ENCODE data around the gene SERPINB5. TPM values are rescaled to one million over a fixed set of nuclear protein-coding genes. Genes with fewer than 3 reads are reported as not detected.

The SERPINB5 gene
- total RNA-seq, 1 donor from 2014 or later = not detected

DNA sequence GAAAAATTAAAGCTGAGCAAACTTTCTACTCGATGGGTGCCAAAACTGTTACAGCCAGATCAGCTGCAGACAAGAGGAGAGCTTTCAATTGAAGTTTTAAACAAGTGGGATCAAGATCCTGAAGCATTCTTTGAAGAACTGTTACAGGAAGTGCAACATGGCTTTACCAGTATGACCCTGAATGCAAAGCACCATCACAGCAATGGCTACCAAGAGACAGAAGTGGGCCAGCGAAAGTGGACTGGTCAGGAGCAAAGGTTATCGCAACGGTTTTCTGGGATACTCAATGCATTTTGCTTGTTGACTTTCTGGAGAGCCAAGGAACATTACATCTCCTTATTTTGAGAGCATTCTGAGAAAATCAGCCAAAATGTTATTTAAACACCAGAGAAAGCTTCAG is 9.1 kb upstream of the SERPINB5 start:
- intact Hi-C loops (cut with micrococcal nuclease) = no loop called here

- intact Hi-C loops (cut with micrococcal nuclease) = no loop called here
These were observed 8.2 kb upstream of the SERPINB5 start for GRCh38 chr18:63468575-63468974.

DNA sequence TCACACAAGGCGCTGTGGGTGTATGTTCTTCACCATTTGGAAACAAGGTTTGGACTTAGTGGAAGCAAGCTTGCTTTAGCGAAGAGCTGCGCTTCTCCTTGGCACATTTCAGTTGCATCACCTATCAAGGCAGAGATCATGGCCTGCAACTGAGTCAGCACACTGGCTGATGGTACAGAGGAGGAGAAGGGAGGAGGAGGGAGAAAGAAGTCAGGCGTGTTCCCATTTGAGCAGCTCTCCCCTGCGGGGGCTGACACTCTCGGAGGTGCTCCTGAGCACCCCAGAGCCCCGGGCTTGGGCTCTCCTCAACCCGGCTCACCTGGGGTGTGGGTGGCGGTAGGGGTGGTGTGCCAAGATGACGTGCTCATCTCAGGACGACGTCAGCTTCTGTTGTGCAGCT is 6.0 kb upstream of the SERPINB5 start:
- intact Hi-C loops (cut with micrococcal nuclease) = no loop called here

DNA sequence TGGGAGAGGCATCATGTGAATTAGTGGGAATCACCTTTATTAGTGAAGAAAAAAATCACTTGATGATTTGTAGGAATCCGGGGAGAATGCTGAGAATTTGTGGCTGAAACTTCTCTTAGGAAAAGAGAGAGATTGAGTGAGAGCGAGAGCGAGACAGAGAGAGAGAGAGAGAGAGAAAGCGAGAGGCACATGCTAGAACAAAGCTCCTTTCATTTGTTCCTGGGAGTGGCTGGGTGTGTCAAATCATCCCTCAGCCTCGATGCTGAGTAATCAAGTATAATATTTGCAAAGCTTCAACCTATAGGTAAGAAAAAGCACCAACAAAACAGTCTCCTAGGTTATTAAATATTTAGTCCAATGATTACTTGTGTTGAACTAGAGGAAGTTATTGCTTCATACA is 4.4 kb upstream of the SERPINB5 start:
- intact Hi-C loops (cut with micrococcal nuclease) = no loop called here

- intact Hi-C loops (cut with micrococcal nuclease) = no loop called here
These were observed 442 bp downstream of the SERPINB5 start for GRCh38 chr18:63477200-63477599.

DNA sequence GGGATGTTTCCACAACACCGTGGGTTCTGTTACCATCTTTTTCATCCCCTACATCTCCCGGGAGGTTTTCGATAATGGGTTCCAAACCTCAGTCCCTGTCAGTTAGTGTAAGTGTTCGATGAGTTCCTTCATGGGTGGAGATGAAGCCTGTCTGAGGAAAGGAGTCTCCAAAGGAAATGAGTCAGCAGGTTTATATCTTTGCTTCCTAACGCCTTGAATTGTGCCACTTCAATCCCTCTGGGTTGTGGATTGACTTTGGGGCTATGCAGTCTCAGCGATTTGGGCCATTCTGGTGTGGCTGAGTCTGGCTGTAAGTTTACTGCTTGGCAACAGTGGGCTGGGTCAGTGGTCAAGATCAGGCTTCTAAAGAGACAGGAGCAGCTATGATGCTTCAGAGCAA is 1.2 kb downstream of the SERPINB5 start:
- intact Hi-C loops (cut with micrococcal nuclease) = no loop called here

- intact Hi-C loops (cut with micrococcal nuclease) = no loop called here
These were observed 3.1 kb downstream of the SERPINB5 start for GRCh38 chr18:63479826-63480225.

- intact Hi-C loops (cut with micrococcal nuclease) = no loop called here
These were observed 3.7 kb downstream of the SERPINB5 start for GRCh38 chr18:63480476-63480875.

DNA sequence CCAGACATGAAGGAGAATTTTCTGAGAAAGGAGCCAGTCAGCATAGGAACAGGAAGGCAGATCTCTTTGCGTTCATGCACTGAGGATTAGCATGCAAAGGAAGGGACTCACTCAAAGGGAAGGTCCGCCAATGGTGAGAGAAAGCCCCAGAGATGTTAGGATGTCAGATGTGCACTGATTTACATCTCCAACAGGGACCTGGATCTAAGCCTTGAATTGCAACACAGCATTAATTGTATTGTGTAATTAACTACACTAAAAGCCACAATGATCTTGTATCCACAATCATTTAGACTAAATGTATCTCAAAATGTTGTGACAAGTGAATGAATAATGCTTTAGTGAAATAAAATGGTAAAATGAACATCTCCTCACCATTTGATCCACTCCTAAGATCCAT is 4.2 kb downstream of the SERPINB5 start:
- intact Hi-C loops (cut with micrococcal nuclease) = no loop called here

DNA sequence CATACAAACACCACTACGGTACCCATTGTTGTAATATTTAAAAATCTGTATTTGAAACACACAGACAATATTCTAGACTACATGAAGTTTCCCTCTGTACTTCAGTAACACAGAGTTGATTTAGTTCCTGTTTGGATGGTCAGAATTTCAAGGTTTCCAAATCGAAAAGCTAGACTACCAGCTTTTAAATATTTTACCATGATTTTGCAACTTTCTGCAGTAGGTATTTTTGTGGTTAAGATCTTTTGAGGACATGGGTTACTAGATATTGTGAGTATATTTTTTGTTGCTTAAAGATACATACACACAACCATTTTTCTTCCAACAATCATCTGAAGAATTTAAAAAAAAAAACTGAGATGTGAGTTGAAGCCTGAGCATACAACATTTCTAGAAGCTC is 10.9 kb downstream of the SERPINB5 start:
- intact Hi-C loops (cut with micrococcal nuclease) = no loop called here

GRCh38 chr18:63488160-63488559 is 11.4 kb downstream of the SERPINB5 start:
- intact Hi-C loops (cut with micrococcal nuclease) = no loop called here

- intact Hi-C loops (cut with micrococcal nuclease) = no loop called here
These were observed 16.1 kb downstream of the SERPINB5 start for GRCh38 chr18:63492851-63493250.

- intact Hi-C loops (cut with micrococcal nuclease) = no loop called here
These were observed 18.9 kb downstream of the SERPINB5 start for GRCh38 chr18:63495675-63496074.

DNA sequence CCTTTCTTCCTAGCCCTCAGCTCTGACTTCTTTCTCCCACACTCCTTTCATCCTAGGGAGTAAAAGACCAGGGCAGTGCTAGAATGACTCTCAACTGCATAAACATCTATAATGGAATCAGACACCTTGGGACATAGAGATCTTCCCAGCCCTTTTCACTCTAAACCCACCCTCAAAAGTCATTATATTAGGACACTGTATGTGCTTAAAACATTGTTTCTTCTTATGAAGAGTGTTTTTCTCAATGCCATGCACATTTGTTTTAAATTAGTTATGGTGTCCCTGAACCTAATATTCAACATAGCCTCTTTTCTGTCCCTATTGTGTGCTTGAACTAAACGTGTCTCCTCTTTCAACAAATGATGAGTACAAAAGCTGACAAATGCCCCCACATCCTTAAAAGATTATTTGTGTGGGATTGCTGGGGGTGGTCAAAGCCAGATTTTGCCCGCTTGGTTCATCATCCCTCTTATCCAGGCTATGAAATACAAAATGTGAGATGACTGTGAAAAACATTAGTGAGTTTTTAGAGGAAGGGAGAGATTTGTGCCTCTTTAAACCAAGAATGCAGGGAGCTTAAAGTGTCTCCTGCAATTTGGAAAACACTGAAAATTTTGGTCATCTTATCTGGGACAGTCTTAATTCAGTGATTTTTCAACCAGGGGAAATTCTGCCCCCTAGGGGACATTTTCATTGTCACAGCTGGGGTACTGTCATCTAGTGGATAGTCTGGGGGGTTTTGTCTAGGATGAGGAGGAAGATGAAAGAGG is 29.0 kb downstream of the SERPINB5 start:
- intact Hi-C loops (cut with micrococcal nuclease) = no loop called here

DNA sequence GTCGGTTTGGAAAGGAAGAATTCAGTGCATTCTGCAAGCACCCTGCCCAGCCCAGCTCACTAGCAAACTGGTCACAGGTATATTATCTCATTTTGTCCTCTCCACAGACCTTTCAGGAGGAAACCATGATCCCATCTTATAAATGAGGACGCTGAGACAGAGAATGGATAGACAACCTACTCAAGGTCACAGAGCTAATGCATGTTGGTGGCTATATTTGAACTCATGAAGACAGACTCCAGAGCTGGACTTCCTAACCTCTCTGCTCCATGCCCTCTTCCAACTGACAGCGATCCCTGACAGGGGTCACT is 29.5 kb downstream of the SERPINB5 start:
- intact Hi-C loops (cut with micrococcal nuclease) = no loop called here

- intact Hi-C loops (cut with micrococcal nuclease) = no loop called here
These were observed 31.8 kb downstream of the SERPINB5 start for GRCh38 chr18:63508596-63508995.

GRCh38 chr18:63511285-63511684 is 34.5 kb downstream of the SERPINB5 start:
- intact Hi-C loops (cut with micrococcal nuclease) = no loop called here

- intact Hi-C loops (cut with micrococcal nuclease) = no loop called here
These were observed 37.6 kb downstream of the SERPINB5 start for GRCh38 chr18:63514326-63514725.

DNA sequence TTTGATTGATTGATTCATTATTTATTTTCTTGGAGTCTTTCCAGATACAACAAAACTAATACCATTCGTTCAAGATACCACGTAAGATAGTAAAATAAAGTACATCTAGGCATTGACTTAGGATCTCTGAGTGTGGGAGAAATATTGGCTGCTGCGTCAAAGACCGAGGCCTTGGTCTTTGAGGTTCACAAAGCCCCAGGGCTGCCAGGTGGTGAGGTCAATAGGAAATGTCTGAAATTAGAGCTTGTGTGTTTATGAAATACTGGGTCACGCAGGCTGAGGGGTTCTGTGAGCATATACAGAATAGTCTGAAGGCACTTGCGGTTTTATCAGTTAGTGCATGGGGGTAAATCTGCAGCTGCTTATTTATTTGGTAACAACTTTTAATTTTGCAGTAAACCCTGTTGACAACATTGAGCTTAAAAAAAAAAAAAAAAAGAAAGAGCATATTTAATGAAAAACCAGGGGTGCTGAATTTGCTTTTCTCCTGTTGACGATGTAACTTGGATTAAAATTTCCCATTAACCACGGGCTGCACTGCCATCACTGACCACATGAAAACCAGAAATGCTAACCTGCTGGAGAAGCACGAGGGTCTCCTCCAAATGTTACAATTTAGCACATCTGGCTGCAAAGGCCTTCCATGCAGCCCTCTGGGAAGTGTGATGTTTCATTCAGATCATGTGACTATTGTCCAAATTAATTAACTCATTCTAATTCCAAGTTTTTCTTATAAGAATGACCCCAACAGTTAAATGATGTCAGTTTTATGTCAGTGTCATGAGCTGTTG is 38.3 kb downstream of the SERPINB5 start:
- intact Hi-C loops (cut with micrococcal nuclease) = no loop called here

DNA sequence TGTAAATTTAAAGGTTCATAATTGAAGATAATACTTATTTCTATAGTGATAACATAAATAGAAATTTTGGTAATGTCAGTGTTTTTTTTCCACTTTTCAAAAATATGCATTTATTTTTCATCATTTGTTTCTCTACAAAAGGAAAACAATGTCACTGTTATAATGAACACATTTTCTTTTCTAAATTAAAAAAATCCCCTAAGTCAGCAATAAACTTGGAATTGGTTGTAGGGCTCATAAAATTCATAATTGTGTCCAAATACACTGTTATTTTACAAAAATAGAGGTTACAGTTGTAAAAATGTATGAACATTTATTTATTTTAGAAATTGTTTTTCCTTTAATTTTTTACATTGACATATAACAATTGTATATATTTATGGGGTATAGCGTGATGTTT is 39.0 kb downstream of the SERPINB5 start:
- intact Hi-C loops (cut with micrococcal nuclease) = no loop called here

GRCh38 chr18:63518178-63519012 is 41.6 kb downstream of the SERPINB5 start:
- intact Hi-C loops (cut with micrococcal nuclease) = loop anchor here (1.0 to 2.0 kb wide), 4 partner anchors 60 to 461 kb away; no protein-coding TSS in a partner anchor
